DMS53 treated with DMSO at 0.1 percent for 48 hours (cell line): ENCODE results near the gene MLYCD.

ENCODE experiments used
- DNase-seq: peaks from one replicate; lab custom pipeline; 2025; ENCODE audit not compliant: unreplicated experiment; lab: John Stamatoyannopoulos, UW

Gene MLYCD

GRCh38 chr16:83954577-83955016 lies 55.7 kb downstream of the MLYCD start:
- DNase-seq, result no peak

- no peak for DNase-seq
Observed at GRCh38 chr16:83955218-83956130, 56.6 kb downstream of the MLYCD start.

- DNase-seq, result peak; percentile 30
Observed at GRCh38 chr16:83956336-83957289, 57.7 kb downstream of the MLYCD start.

DNA sequence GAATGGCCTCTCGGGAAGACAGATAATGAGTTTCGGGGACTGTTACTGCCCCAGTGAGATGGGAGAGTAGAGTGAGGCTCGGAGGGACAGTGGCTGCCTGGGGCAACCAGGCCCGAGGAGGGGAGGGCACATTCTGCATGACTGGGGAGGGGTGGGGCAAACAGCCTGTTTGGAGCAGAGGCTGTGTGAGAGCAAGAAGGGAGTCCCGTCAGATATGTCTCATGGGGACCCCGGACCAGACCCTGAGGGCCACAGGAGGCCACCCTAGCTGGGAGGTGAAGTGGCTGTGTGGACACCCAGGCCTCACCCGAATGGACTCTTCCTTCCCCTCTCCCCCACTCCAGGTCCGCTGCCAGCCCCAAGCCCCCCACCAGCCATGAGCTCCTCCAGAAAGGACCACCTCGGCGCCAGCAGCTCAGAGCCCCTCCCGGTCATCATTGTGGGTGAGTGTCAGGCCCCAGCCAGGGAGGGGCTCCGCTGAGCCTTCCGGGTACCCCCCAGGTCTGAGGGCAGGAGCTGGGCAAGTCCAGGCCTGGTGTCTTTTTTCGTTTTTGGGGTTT lies 58.5 kb downstream of the MLYCD start:
- no peak for DNase-seq

GRCh38 chr16:83958137-83958845 lies 59.4 kb downstream of the MLYCD start:
- no peak for DNase-seq

- DNase-seq, result no peak
Observed at GRCh38 chr16:83958846-83959565, 60.1 kb downstream of the MLYCD start.

GRCh38 chr16:83959656-83960434 lies 60.9 kb downstream of the MLYCD start:
- no peak for DNase-seq

DNA sequence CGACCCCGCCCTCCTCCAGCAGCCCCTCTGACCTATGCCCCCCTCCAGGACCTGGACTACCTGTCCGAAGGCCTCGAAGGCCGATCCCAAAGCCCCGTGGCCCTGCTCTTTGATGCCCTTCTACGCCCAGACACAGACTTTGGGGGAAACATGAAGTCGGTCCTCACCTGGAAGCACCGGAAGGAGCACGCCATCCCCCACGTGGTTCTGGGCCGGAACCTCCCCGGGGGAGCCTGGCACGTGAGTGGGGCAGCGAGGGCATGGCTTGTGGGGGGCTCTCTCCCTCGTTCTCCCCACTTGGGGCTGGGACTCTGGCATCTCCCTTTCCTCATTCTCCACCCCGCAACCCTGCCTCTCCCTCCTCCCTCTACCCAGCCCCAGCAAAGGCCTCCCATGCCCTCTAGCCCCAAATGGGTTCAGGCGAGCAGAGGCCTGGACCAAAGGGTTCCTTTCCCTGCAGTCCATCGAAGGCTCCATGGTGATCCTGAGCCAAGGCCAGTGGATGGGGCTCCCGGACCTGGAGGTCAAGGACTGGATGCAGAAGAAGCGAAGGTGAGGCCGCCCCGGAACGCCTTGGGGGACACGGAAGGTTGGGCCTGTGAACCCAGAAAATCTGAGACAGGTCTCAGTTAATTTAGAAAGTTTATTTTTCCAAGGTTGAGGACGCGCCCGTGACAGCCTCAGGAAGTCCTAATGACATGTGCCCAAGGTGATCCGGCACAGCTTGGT lies 61.8 kb downstream of the MLYCD start:
- DNase-seq, result no peak

- DNase-seq, result no peak
Observed at GRCh38 chr16:83961591-83961990, 62.7 kb downstream of the MLYCD start.

DNA sequence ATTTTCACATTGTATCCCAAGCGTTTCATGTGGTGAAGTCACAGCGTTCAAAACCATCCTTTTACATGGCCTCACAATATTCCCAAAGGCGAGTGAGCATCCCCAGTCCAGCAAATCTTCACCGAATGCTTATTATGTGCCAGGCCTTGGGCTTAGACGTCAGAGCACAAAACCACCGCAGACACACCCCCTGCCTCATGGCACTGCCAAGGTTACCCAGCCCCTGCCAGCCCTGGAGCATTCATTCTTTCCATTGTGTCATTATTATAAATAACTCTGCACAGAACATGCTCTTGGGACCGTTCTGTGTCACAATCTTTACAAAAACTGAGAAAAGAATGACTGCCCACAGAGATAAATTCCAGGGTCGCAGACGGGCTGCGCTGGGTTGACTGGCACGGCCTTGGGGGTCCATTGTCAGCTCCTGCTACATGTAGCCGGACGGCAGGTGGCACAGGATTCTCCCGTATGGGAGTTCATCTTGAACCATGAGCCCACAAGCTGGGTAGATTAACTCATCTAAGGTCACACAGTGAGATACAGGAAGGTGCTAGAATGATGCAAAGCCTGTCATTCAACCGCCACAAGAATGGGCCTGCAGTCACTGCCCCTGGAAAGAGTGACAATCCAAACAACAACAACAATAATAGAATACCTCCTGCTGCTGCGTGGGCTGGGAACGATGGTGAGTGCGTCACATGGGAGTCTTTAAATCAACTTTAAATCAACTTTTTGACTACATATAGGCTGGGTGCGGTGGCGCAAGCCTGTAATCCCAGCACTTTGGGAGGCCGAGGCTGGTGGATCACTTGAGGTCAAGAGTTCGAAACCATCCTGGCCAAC lies 64.6 kb downstream of the MLYCD start:
- DNase-seq, result no peak

- DNase-seq, result no peak
Observed at GRCh38 chr16:83964684-83965443, 65.9 kb downstream of the MLYCD start.

- DNase-seq, result no peak
Observed at GRCh38 chr16:83965444-83966152, 66.7 kb downstream of the MLYCD start.

DNA sequence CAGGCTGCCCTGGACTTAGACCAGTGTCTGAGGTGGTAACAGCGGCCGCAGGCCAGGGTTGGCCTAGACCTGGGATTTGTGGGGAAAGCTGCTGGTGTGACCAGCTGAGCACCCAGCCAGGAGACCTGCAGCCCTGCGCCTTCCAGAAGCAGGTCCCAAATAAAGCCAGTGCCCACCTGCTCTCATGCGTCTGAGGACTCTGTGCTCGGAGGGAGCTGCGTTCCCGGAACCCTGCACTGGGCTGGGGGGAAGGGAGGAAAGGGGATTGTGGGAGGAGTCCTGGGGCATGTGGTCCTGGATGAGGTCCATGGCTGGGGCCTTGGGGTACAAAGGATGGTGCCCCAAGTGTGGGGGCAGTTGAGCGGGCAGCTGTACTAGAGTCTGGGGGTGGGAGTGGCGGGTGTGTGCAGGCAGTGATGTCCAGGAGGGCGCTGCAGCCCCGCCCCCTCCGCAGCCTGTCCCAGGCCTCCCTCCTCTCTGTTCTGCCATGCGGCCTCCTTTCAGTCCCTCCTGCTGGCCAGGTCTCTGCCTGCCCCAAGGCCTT lies 67.3 kb downstream of the MLYCD start:
- DNase-seq, result no peak

- no peak for DNase-seq
Observed at GRCh38 chr16:83967091-83967490, 68.2 kb downstream of the MLYCD start.

DNA sequence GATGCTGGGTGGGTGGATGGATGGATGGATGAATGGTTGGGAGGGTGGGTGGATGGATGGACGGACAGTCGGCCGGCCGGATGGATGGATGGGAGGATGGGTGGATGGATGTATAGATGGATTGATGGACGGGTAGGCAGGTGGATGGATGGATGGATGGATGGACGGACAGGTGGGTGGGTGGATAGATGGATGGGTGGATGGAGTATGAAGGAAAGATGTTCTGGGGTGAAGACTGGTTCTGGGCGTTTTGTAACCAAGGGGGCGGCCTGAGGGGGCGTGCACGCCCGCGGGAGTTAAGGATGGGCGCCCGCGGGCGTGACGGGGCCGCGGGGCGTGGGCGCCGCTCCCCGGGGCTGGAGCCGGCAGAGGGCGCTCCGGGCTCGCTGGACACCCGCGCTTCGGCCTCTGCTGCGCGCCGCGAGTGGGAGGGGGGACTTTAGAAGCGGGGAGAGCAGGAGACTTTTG lies 69.0 kb downstream of the MLYCD start, which contains the start of gene NECAB2:
NECAB2 (plus strand) TSS at position 407 of the 468 bp plus-strand sequence. CDS start 405 bp downstream, outside the sequence.
- DNase-seq, result peak; percentile 4
